ENCODE measurements around the gene FGD6.

DNA sequence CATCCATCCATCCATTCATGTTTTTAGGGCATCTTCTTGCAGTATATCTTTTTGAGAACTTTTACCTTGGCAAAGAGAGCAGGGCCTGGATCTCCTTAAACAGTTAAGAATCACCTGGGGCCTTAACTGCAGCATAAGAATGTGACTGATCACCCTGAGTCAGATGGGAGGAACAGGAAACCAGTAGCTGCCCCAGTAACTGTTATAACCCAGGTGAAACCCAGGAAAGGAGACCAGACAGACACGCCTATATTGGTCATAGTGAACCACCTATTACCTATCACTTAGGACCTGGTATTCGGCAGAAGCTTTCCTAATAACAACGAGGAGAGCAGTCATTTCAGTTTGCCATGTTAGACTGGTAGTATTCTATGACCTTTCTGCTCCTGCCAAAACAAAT lies 100.5 kb downstream of the FGD6 start:
- TF ChIP-seq CEBPB (IDR thresholded peaks at IDR 0.05; ENCODE audit: low read depth, low read length) (no peak), SMC3 (IDR thresholded peaks at IDR 0.05; ENCODE audit: low read depth, low read length) (no peak), POLR2A (IDR thresholded peaks at IDR 0.05; ENCODE audit: low read depth, low read length) (no peak), RAD21 (IDR thresholded peaks at IDR 0.05; ENCODE audit: low read length) (no peak), RFX5 (IDR thresholded peaks at IDR 0.05; ENCODE audit: low read depth, low read length) (no peak), FOS (IDR thresholded peaks at IDR 0.05; ENCODE audit: low read depth, low read length) (no peak), NFE2L2 (IDR thresholded peaks at IDR 0.05; ENCODE audit: low read depth, low read length) (no peak), MAZ (IDR thresholded peaks at IDR 0.05; ENCODE audit: borderline replicate concordance, low read depth, low read length) (no peak), CHD1 (IDR thresholded peaks at IDR 0.05; ENCODE audit: low read depth, low read length) (no peak), BHLHE40 (IDR thresholded peaks at IDR 0.05; ENCODE audit: low read depth, low read length) (no peak)
- TF ChIP-seq, protein P1, sequence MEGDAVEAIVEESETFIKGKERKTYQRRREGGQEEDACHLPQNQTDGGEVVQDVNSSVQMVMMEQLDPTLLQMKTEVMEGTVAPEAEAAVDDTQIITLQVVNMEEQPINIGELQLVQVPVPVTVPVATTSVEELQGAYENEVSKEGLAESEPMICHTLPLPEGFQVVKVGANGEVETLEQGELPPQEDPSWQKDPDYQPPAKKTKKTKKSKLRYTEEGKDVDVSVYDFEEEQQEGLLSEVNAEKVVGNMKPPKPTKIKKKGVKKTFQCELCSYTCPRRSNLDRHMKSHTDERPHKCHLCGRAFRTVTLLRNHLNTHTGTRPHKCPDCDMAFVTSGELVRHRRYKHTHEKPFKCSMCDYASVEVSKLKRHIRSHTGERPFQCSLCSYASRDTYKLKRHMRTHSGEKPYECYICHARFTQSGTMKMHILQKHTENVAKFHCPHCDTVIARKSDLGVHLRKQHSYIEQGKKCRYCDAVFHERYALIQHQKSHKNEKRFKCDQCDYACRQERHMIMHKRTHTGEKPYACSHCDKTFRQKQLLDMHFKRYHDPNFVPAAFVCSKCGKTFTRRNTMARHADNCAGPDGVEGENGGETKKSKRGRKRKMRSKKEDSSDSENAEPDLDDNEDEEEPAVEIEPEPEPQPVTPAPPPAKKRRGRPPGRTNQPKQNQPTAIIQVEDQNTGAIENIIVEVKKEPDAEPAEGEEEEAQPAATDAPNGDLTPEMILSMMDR (conservative IDR thresholded peaks at IDR 0.05; ENCODE audit: low read depth, low read length) = no peak

Measured in IMR-90 (cell line).